ENCODE data around the gene CENPQ. TPM values are rescaled to one million over a fixed set of nuclear protein-coding genes. Genes with fewer than 3 reads are reported as not detected.

CENPQ gene
- total and polyA plus RNA-seq, 2 of the 13 experiments (the other 11 are each of a cell fraction or from before 2014, with no cell fraction given): 9.1 to 20.1 TPM

GRCh38 chr6:49509342-49509741 lies 46.2 kb downstream of the CENPQ start (continued):
- TF ChIP-seq, protein P1, sequence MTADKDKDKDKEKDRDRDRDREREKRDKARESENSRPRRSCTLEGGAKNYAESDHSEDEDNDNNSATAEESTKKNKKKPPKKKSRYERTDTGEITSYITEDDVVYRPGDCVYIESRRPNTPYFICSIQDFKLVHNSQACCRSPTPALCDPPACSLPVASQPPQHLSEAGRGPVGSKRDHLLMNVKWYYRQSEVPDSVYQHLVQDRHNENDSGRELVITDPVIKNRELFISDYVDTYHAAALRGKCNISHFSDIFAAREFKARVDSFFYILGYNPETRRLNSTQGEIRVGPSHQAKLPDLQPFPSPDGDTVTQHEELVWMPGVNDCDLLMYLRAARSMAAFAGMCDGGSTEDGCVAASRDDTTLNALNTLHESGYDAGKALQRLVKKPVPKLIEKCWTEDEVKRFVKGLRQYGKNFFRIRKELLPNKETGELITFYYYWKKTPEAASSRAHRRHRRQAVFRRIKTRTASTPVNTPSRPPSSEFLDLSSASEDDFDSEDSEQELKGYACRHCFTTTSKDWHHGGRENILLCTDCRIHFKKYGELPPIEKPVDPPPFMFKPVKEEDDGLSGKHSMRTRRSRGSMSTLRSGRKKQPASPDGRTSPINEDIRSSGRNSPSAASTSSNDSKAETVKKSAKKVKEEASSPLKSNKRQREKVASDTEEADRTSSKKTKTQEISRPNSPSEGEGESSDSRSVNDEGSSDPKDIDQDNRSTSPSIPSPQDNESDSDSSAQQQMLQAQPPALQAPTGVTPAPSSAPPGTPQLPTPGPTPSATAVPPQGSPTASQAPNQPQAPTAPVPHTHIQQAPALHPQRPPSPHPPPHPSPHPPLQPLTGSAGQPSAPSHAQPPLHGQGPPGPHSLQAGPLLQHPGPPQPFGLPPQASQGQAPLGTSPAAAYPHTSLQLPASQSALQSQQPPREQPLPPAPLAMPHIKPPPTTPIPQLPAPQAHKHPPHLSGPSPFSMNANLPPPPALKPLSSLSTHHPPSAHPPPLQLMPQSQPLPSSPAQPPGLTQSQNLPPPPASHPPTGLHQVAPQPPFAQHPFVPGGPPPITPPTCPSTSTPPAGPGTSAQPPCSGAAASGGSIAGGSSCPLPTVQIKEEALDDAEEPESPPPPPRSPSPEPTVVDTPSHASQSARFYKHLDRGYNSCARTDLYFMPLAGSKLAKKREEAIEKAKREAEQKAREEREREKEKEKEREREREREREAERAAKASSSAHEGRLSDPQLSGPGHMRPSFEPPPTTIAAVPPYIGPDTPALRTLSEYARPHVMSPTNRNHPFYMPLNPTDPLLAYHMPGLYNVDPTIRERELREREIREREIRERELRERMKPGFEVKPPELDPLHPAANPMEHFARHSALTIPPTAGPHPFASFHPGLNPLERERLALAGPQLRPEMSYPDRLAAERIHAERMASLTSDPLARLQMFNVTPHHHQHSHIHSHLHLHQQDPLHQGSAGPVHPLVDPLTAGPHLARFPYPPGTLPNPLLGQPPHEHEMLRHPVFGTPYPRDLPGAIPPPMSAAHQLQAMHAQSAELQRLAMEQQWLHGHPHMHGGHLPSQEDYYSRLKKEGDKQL (CRISPR knock-in tag; IDR thresholded peaks at IDR 0.05; ENCODE audit: low read depth): no peak
- TF ChIP-seq SOX5 (CRISPR knock-in tag; IDR thresholded peaks at IDR 0.05; ENCODE audit: borderline replicate concordance) (peak; percentile 69; the same call in 1 of the 2 replicates), SETDB1 (CRISPR knock-in tag; IDR thresholded peaks at IDR 0.05; ENCODE audit: borderline replicate concordance) (no peak), NCOA2 (CRISPR knock-in tag; IDR thresholded peaks at IDR 0.05) (peak; percentile 60), E2F1 (CRISPR knock-in tag; IDR thresholded peaks at IDR 0.05) (no peak), TCF7 (IDR thresholded peaks at IDR 0.05; ENCODE audit: low read depth) (0 out of 2 replicates have a peak, but pooled peaks have one; percentile 32), ZEB1 (IDR thresholded peaks at IDR 0.05; ENCODE audit: insufficient replicate concordance, low read depth) (no peak), RARG (CRISPR knock-in tag; IDR thresholded peaks at IDR 0.05; ENCODE audit: low read depth) (no peak), ZNF33B (CRISPR knock-in tag; IDR thresholded peaks at IDR 0.05) (no peak), ZNF777 (CRISPR knock-in tag; IDR thresholded peaks at IDR 0.05) (no peak), CSRNP2 (CRISPR knock-in tag; conservative IDR thresholded peaks at IDR 0.05; ENCODE audit: low read depth) (no peak), BRCA1 (CRISPR knock-in tag; IDR thresholded peaks at IDR 0.05) (no peak)
- TF ChIP-seq, protein P2, sequence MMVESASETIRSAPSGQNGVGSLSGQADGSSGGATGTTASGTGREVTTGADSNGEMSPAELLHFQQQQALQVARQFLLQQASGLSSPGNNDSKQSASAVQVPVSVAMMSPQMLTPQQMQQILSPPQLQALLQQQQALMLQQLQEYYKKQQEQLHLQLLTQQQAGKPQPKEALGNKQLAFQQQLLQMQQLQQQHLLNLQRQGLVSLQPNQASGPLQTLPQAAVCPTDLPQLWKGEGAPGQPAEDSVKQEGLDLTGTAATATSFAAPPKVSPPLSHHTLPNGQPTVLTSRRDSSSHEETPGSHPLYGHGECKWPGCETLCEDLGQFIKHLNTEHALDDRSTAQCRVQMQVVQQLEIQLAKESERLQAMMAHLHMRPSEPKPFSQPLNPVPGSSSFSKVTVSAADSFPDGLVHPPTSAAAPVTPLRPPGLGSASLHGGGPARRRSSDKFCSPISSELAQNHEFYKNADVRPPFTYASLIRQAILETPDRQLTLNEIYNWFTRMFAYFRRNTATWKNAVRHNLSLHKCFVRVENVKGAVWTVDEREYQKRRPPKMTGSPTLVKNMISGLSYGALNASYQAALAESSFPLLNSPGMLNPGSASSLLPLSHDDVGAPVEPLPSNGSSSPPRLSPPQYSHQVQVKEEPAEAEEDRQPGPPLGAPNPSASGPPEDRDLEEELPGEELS (CRISPR knock-in tag; IDR thresholded peaks at IDR 0.05): 0 out of 2 replicates have a peak, but pooled peaks have one; percentile 33
- TF ChIP-seq, protein P3, sequence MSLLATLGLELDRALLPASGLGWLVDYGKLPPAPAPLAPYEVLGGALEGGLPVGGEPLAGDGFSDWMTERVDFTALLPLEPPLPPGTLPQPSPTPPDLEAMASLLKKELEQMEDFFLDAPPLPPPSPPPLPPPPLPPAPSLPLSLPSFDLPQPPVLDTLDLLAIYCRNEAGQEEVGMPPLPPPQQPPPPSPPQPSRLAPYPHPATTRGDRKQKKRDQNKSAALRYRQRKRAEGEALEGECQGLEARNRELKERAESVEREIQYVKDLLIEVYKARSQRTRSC (CRISPR knock-in tag; IDR thresholded peaks at IDR 0.05; ENCODE audit: low read depth): no peak
- TF ChIP-seq, protein P4, sequence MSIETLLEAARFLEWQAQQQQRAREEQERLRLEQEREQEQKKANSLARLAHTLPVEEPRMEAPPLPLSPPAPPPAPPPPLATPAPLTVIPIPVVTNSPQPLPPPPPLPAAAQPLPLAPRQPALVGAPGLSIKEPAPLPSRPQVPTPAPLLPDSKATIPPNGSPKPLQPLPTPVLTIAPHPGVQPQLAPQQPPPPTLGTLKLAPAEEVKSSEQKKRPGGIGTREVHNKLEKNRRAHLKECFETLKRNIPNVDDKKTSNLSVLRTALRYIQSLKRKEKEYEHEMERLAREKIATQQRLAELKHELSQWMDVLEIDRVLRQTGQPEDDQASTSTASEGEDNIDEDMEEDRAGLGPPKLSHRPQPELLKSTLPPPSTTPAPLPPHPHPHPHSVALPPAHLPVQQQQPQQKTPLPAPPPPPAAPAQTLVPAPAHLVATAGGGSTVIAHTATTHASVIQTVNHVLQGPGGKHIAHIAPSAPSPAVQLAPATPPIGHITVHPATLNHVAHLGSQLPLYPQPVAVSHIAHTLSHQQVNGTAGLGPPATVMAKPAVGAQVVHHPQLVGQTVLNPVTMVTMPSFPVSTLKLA (IDR thresholded peaks at IDR 0.05): no peak
